Measurements from ENCODE around the gene GALNT6.

The GALNT6 gene

GRCh38 chr12:51399891-51400290, 8.7 kb upstream of the GALNT6 start:
- TF ChIP-seq CTCF (IDR thresholded peaks at IDR 0.05) (no peak), ZFX (IDR thresholded peaks at IDR 0.05; ENCODE audit: borderline replicate concordance) (no peak)
- H3K27ac ChIP-seq, result no peak overlapping the region

DNA sequence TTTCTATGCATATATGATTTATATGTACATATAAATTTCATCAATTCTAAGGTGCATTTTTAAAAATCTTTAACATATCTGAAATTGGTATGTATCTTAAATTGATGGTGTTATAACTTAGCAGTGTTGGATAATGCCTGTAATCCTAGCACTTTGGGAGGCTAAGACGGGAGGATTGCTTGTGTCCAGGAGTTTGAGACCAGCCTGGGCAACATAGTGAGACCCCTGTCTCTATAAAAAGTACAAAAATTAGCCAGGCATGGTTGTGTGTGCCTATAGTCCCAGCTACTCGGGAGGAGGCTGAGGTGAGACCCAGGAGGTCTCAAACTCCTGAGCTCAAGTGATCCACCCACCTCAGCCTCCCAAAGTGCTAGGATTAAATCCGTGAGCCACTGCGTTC, 6.5 kb upstream of the GALNT6 start:
- H3K27ac ChIP-seq, result no peak overlapping the region
- no peak for TF ChIP-seq CTCF (IDR thresholded peaks at IDR 0.05)
- TF ChIP-seq ZFX (IDR thresholded peaks at IDR 0.05; ENCODE audit: borderline replicate concordance), result no peak

DNA sequence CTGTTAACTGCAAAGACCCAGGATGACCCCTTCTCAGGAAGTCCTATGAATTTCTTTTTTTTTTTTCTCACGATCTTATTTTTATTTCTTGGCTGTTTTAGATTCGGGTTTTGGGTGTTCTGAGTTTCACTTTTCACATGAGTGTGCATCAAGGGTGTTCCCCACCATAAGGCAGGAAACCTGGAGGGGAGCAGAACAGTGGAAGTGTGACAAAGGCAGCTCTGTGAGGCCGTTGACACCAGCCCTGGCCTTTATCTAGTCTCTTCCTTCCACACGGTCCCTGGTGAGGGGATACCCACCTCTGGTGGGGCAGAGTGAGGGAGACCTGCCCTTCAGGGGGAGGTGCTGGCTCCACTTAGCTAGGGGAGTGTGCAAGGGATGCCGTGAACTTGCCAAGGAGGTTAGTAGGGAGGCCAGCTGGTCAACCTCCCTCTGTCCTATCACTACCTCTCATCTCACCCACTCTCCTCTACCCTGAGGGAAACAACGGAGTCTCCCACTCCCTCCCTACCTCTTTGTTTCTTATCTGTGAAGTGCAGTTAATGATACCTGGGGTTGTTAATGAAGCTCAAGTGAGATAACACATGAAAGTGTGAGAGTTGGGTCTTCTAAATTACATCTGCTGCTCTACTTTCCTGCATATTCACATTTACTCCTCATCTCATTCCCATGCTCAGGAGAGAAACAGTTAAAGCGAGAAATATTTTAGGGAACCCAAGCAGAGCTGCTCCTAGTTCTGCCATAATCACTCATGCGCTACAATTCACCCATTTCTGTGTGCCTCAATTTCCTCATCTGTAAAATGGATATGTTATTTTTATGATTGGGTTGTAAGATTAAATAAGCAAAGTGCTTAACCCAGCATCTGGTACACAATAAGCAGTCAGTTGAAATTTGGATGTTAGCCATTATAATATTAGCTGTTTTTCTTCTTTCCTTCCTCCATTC, 4.4 kb upstream of the GALNT6 start:
- H3K27ac ChIP-seq, result no peak overlapping the region
- TF ChIP-seq ZFX (IDR thresholded peaks at IDR 0.05; ENCODE audit: borderline replicate concordance), result no peak
- no peak for TF ChIP-seq CTCF (IDR thresholded peaks at IDR 0.05)

DNA sequence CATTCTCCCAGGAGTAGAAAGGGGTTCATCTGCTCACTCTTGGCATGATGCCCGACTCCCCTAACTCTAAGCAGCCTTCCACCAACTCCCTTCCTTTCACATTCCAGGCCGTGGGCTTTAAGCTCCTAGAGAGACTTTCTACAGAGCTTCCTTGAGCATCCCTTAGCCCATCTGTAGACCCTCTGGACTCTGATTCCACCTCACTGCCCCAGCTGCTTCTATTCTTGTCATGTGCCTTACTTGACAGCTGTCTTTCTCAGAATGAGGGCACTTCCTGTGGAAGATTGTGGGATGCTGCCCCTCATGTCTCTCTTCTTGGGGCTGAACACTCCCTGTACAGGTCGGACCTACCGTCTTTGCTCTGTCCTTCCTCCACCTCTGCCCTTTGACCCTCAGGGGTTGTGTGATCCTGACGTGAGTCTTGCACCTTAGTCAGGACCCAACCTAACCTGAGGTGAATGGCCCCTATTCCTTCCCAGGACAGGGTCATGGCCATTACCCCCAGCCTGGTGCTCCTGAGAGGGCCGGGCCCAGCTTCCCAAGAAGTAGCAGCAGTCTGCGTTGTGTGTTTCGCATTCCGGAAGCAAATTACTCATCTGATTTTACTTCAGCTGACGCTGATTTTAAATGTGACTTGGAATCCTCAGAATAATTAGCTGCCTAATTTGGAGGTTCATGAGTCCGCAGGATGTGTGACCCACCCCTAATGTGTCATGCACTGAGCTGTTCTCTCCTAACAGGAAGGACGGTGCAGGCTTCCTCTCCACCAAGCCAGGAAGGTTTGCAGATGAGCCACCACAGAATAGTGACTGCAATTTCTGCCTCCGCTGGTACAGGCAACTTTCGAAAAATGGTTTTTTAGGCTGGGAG, 2.7 kb upstream of the GALNT6 start:
- no peak overlapping the region for H3K27ac ChIP-seq
- TF ChIP-seq ZFX (IDR thresholded peaks at IDR 0.05; ENCODE audit: borderline replicate concordance) (no peak), CTCF (IDR thresholded peaks at IDR 0.05) (no peak)

- TF ChIP-seq ZFX (IDR thresholded peaks at IDR 0.05; ENCODE audit: borderline replicate concordance) (no peak), CTCF (IDR thresholded peaks at IDR 0.05) (no peak)
- no peak overlapping the region for H3K27ac ChIP-seq
Measured at GRCh38 chr12:51392556-51393237, 1.5 kb upstream of the GALNT6 start.

DNA sequence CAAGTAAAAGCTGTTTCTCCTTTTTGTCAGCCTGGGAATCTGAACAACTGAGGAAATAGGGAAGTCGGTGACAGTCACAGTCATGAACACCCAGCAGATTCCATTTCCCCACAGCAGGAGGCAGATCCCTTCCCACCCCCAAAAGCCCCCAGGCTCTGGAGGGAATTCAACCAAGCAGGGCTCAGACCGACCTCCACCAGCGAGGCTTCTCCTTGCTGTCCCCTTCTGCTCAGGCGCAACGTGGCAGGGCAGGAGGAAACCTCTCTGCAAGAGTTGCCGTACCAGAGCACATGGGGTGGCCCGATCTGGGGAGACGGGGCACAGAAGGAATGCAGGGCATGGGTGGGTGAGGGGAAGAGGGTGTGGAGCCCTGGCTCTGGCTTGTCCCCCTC, 319 bp downstream of the GALNT6 start:
- TF ChIP-seq ZFX (IDR thresholded peaks at IDR 0.05; ENCODE audit: borderline replicate concordance) (no peak), CTCF (IDR thresholded peaks at IDR 0.05) (no peak)
- no peak overlapping the region for H3K27ac ChIP-seq
